WERI-Rb-1 (cell line): ENCODE measurements around the gene DNMBP.

ENCODE experiments used
- DNase-seq: peaks from one replicate; pipeline ENCODE4 v3.0.0-alpha.2; 2020
- H3K27ac ChIP-seq: fragments of 250-450 bp; sonication (Bioruptor Pico); 2 replicates; pipeline ENCODE4 v1.5.1; 2020; ENCODE audit warnings: mild to moderate bottlenecking, moderate library complexity
- H3K27me3 ChIP-seq: fragments of 250-450 bp; sonication (Bioruptor Pico); 2 replicates; pipeline ENCODE4 v1.5.1; 2021; ENCODE audit warnings: mild to moderate bottlenecking, low read depth, moderate library complexity; ENCODE audit not compliant: insufficient read depth, severe bottlenecking
- H3K36me3 ChIP-seq: fragments of 250-450 bp; sonication (Bioruptor Pico); 2 replicates; pipeline ENCODE4 v1.5.1; 2020; ENCODE audit warnings: mild to moderate bottlenecking, moderate library complexity
- H3K4me3 ChIP-seq: 2 replicates; pipeline ENCODE4 v1.5.1; 2011; ENCODE audit warnings: low read depth, mild to moderate bottlenecking, control low read depth, low read length
- H3K9me3 ChIP-seq: fragments of 250-450 bp; sonication (Bioruptor Pico); 2 replicates; pipeline ENCODE4 v1.5.1; 2021; ENCODE audit warnings: mild to moderate bottlenecking, moderate library complexity; ENCODE audit not compliant: severe bottlenecking
- CTCF ChIP-seq: IDR thresholded peaks from 2 replicates; pipeline ENCODE4 v1.5.1; 2011; ENCODE audit warnings: low read depth, mild to moderate bottlenecking, control low read depth, inconsistent platforms, low read length

The DNMBP gene

GRCh38 chr10:100009793-100010676 is at the start of gene DNMBP:
TSS of gene DNMBP (minus strand) at chr10:100009947. CDS start at chr10:99972124, 37,823 bp downstream.
- Histone ChIP-seq H3K36me3 (no peaks in the 10 kb centered on the region), H3K9me3 (no peaks in the 10 kb centered on the region), H3K27me3 (no peaks in the 10 kb centered on the region), H3K4me3 (peak within 1 kb of the TSS; percentile 93), H3K27ac (peak within 1 kb of the TSS; percentile 55)
- peak; percentile 59 for TF ChIP-seq CTCF
- DNase-seq, result peak; percentile 79

GRCh38 chr10:100057948-100058347 is 48.2 kb upstream of the DNMBP start:
- Histone ChIP-seq H3K27me3 (no peaks in the 10 kb centered on the region), H3K27ac (no peak overlapping the region), H3K36me3 (no peaks in the 10 kb centered on the region), H3K9me3 (peaks cover 9% of the 10 kb centered on the region), H3K4me3 (no peak overlapping the region)
- no peak for TF ChIP-seq CTCF
- DNase-seq, result no peak

- Histone ChIP-seq H3K27me3 (no peaks in the 10 kb centered on the region), H3K36me3 (no peaks in the 10 kb centered on the region), H3K4me3 (no peak overlapping the region), H3K9me3 (peaks cover 9% of the 10 kb centered on the region), H3K27ac (no peak overlapping the region)
- no peak for TF ChIP-seq CTCF
- no peak for DNase-seq
These were observed 44.1 kb upstream of the DNMBP start for GRCh38 chr10:100053686-100054460.

- Histone ChIP-seq H3K36me3 (no peaks in the 10 kb centered on the region), H3K27me3 (no peaks in the 10 kb centered on the region), H3K27ac (no peak overlapping the region), H3K9me3 (no peaks in the 10 kb centered on the region), H3K4me3 (no peak overlapping the region)
- peak; percentile 93 for TF ChIP-seq CTCF
- peak; percentile 90 for DNase-seq
These were observed 36.3 kb upstream of the DNMBP start for GRCh38 chr10:100046021-100046486.

- no peaks in the 10 kb centered on the region for H3K9me3 ChIP-seq
- DNase-seq, result no peak
- TF ChIP-seq CTCF, result no peak
- H3K27ac ChIP-seq, result no peak overlapping the region
- H3K36me3 ChIP-seq, result no peaks in the 10 kb centered on the region
- H3K27me3 ChIP-seq, result no peaks in the 10 kb centered on the region
- no peak overlapping the region for H3K4me3 ChIP-seq
These were observed 35.8 kb upstream of the DNMBP start for GRCh38 chr10:100045592-100045991.
